ENCODE results near the gene MKX. TPM values are rescaled to one million over a fixed set of nuclear protein-coding genes. Genes with fewer than 3 reads are reported as not detected.

The MKX gene
- total and polyA plus RNA-seq, 2 donors (not counting 3 experiments of a cell fraction or from before 2014, with no cell fraction given) = not detected

DNA sequence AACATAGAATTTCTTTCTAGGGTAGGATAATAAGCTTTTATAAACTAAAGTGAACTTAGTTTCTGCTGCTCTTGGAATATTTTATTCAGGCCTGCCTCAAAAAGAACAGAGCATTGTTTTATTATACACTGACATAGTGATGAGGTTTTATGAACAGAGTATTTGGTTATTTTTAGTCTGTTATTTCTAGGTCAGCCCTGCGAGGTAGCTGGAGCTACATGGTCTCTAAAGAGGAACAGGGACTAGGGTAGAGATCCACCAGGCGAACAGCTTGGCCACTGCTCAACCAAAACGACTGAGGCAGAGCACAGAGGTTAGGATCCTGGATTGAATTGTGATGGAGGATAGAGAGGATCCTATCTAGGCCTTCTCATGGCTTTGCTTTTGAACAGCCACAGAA lies 53.0 kb downstream of the MKX start:
- H3K79me2 ChIP-seq (ENCODE audit: control insufficient read depth, insufficient read depth, low read length) = no peaks in the 10 kb centered on the region
- BruUV-seq (replicated peaks) = no TSS peak

DNA sequence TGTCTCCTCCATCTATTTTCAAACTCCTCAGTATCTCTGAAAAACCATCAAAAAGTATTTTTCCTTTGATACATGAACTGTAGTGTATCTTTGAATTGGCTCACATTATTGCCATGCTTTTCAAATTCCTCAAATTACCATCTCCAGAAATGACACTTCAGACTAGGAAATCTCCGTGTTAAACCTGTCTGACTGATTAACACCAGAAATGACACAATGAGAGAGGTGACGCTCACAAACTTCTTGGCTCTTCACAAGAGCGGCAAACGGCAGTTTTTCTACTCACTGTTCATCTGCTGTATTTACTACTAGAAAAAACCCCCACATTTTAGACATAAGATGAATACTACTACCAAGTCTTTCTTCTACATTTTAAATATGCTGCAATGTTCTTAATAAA lies 56.6 kb downstream of the MKX start:
- H3K9me3 ChIP-seq (replicated peaks; ENCODE audit: control insufficient read depth, insufficient read depth, low read length) = no peaks in the 10 kb centered on the region
- no peaks in the 10 kb centered on the region for H3K9me1 ChIP-seq (replicated peaks; ENCODE audit: control insufficient read depth, extremely low read depth, insufficient read depth, low read length)
- H2AFZ ChIP-seq (ENCODE audit: low read depth, low read length) = no peak overlapping the region
- H3K27me3 ChIP-seq (ENCODE audit: control insufficient read depth in 2 of 2, insufficient read depth in 2 of 2, low read length in 2 of 2) = no peaks in the 10 kb centered on the region
- dilution Hi-C loops (cut with MboI; ENCODE audit: extremely low pct_ligation_motif_present, low sequenced_read_pairs) = no loop called here
- FAIRE-seq (no peak), DNase-seq (ENCODE audit: low read depth, low spot score) (no peak)
- no peaks in the 10 kb centered on the region for H3K79me2 ChIP-seq (ENCODE audit: control insufficient read depth, insufficient read depth, low read length)
- no peak overlapping the region for H3K9ac ChIP-seq (replicated peaks; ENCODE audit: extremely low read depth, insufficient read depth, low read length)
- ChIA-PET CTCF (interaction anchor here (0.8 to 1.1 kb wide), 2 partner anchors 9 to 633 kb away, joined by 3 to 4 read pairs; no protein-coding TSS in a partner anchor), POLR2A (no interaction called here)
- no peaks in the 10 kb centered on the region for H4K20me1 ChIP-seq (replicated peaks; ENCODE audit: control insufficient read depth, extremely low read depth, insufficient read depth, low read length)
- no TSS peak for BruUV-seq (replicated peaks)
- no peak overlapping the region for H3K27ac ChIP-seq (ENCODE audit: insufficient read depth, low read depth, low read length)
- TF ChIP-seq POLR2AphosphoS5 (IDR thresholded peaks at IDR 0.05; ENCODE audit: insufficient read depth, low read depth, low read length) = no peak
- TF ChIP-seq MYC (IDR thresholded peaks at IDR 0.05; ENCODE audit: low read depth, low read length) = no peak
- TF ChIP-seq GATA2 (IDR thresholded peaks at IDR 0.05; ENCODE audit: insufficient read depth, insufficient read length, low read depth, low read length) = no peak
- TF ChIP-seq, protein P1, sequence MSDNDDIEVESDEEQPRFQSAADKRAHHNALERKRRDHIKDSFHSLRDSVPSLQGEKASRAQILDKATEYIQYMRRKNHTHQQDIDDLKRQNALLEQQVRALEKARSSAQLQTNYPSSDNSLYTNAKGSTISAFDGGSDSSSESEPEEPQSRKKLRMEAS (IDR thresholded peaks at IDR 0.05; ENCODE audit: insufficient read depth, insufficient read length) = no peak
- TF ChIP-seq JUN (IDR thresholded peaks at IDR 0.05; ENCODE audit: borderline replicate concordance, insufficient read depth, insufficient read length, low read depth) = no peak
- no peak for TF ChIP-seq EZH2 (IDR thresholded peaks at IDR 0.05; ENCODE audit: borderline replicate concordance, low read depth, low read length, severe bottlenecking)
- no peak for TF ChIP-seq FOS (IDR thresholded peaks at IDR 0.05; ENCODE audit: borderline replicate concordance, insufficient read depth, low read length)
- TF ChIP-seq, protein P2, sequence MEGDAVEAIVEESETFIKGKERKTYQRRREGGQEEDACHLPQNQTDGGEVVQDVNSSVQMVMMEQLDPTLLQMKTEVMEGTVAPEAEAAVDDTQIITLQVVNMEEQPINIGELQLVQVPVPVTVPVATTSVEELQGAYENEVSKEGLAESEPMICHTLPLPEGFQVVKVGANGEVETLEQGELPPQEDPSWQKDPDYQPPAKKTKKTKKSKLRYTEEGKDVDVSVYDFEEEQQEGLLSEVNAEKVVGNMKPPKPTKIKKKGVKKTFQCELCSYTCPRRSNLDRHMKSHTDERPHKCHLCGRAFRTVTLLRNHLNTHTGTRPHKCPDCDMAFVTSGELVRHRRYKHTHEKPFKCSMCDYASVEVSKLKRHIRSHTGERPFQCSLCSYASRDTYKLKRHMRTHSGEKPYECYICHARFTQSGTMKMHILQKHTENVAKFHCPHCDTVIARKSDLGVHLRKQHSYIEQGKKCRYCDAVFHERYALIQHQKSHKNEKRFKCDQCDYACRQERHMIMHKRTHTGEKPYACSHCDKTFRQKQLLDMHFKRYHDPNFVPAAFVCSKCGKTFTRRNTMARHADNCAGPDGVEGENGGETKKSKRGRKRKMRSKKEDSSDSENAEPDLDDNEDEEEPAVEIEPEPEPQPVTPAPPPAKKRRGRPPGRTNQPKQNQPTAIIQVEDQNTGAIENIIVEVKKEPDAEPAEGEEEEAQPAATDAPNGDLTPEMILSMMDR (IDR thresholded peaks at IDR 0.05; ENCODE audit: extremely low read depth in 1 of 2, insufficient read depth in 1 of 2, low read depth in 1 of 2, low read length in 2 of 2) = no peak
- TF ChIP-seq POLR2A (IDR thresholded peaks at IDR 0.05; ENCODE audit: low read depth, low read length) = no peak
- no peak overlapping the region for H3K4me2 ChIP-seq (ENCODE audit: insufficient read depth, low read length)
- no peaks in the 10 kb centered on the region for H3K4me1 ChIP-seq (ENCODE audit: control insufficient read depth, extremely low read depth, insufficient read depth, low read length)
- intact Hi-C loops (cut with micrococcal nuclease) = no loop called here
- no peaks in the 10 kb centered on the region for H3K36me3 ChIP-seq (ENCODE audit: control insufficient read depth in 2 of 2, extremely low read depth in 1 of 2, insufficient read depth in 2 of 2, low read length in 2 of 2)
- no peak overlapping the region for H3K4me3 ChIP-seq (replicated peaks in 1 of 3; ENCODE audit: insufficient read depth in 1 of 3, low read depth in 1 of 3, low read length in 3 of 3)

More for the DNA sequence above, 53.0 kb downstream of the MKX start:
- no peak overlapping the region for H2AFZ ChIP-seq (ENCODE audit: low read depth, low read length)
- H3K9me1 ChIP-seq (replicated peaks; ENCODE audit: control insufficient read depth, extremely low read depth, insufficient read depth, low read length) = no peaks in the 10 kb centered on the region
- ChIA-PET POLR2A (no interaction called here), CTCF (no interaction called here)
- no peaks in the 10 kb centered on the region for H3K9me3 ChIP-seq (replicated peaks; ENCODE audit: control insufficient read depth, insufficient read depth, low read length)
- H3K9ac ChIP-seq (replicated peaks; ENCODE audit: extremely low read depth, insufficient read depth, low read length) = no peak overlapping the region
- dilution Hi-C loops (cut with MboI; ENCODE audit: extremely low pct_ligation_motif_present, low sequenced_read_pairs) (no loop called here), intact Hi-C loops (cut with micrococcal nuclease) (no loop called here)
- no peak overlapping the region for H3K4me2 ChIP-seq (ENCODE audit: insufficient read depth, low read length)
- no peak for FAIRE-seq
- TF ChIP-seq MYC (IDR thresholded peaks at IDR 0.05; ENCODE audit: low read depth, low read length) (no peak), EZH2 (IDR thresholded peaks at IDR 0.05; ENCODE audit: borderline replicate concordance, low read depth, low read length, severe bottlenecking) (no peak), POLR2A (IDR thresholded peaks at IDR 0.05; ENCODE audit: low read depth, low read length) (no peak), FOS (IDR thresholded peaks at IDR 0.05; ENCODE audit: borderline replicate concordance, insufficient read depth, low read length) (no peak), POLR2AphosphoS5 (IDR thresholded peaks at IDR 0.05; ENCODE audit: insufficient read depth, low read depth, low read length) (no peak)
- H3K27me3 ChIP-seq (ENCODE audit: control insufficient read depth in 2 of 2, insufficient read depth in 2 of 2, low read length in 2 of 2) = peaks cover 0 to 1% of the 10 kb centered on the region in 2 experiments
- H3K4me3 ChIP-seq (replicated peaks in 1 of 3; ENCODE audit: insufficient read depth in 1 of 3, low read depth in 1 of 3, low read length in 3 of 3) = no peak overlapping the region
- no peaks in the 10 kb centered on the region for H4K20me1 ChIP-seq (replicated peaks; ENCODE audit: control insufficient read depth, extremely low read depth, insufficient read depth, low read length)
- H3K27ac ChIP-seq (ENCODE audit: insufficient read depth, low read depth, low read length) = no peak overlapping the region
- H3K4me1 ChIP-seq (ENCODE audit: control insufficient read depth, extremely low read depth, insufficient read depth, low read length) = no peaks in the 10 kb centered on the region
- no peak for DNase-seq (ENCODE audit: low read depth, low spot score)
- no peaks in the 10 kb centered on the region for H3K36me3 ChIP-seq (ENCODE audit: control insufficient read depth in 2 of 2, extremely low read depth in 1 of 2, insufficient read depth in 2 of 2, low read length in 2 of 2)

Data from endothelial cell of umbilical vein (primary cell).